Smooth muscle cell of the coronary artery (primary cell): Measurements from ENCODE around the gene ERC1. TPM values are rescaled to one million over a fixed set of nuclear protein-coding genes. Genes with fewer than 3 reads are reported as not detected.

Source experiments
- total RNA-seq: library from RNA; depleted of rRNA; stranded (reverse); fragments of >200 nt; gene quantifications from 2 replicates; pipeline ENCODE4 v1.2.3, GENCODE V29; 2014; ENCODE audit warnings: low replicate concordance

The ERC1 gene
- total RNA-seq, result 14.6 and 24.3 TPM in 2 replicates

GRCh38 chr12:990661-991349, at the start of gene ERC1:
TSS of gene ERC1 (plus strand) at chr12:991223. CDS start at chr12:1027904, 36,681 bp downstream.

GRCh38 chr12:949453-950191, 41.4 kb upstream of the ERC1 start, which contains the start of gene RAD52:
TSS of gene RAD52 (minus strand) at chr12:949694. CDS start at chr12:933058, 16,636 bp downstream.

Other genes starting within 250 kb of the ERC1 start
- 61.7 and 64.8 TPM in 2 replicates for gene WNK1, start 238.6 kb upstream of the ERC1 start, total RNA-seq
- gene RAD52, start 41.5 kb upstream of the ERC1 start, total RNA-seq, result 10.7 and 28.3 TPM in 2 replicates